ENCODE results near the gene CREBL2. TPM values are rescaled to one million over a fixed set of nuclear protein-coding genes. Genes with fewer than 3 reads are reported as not detected.

Gene CREBL2
- total and polyA plus RNA-seq, 2 of the 13 experiments (the other 11 are each of a cell fraction or from before 2014, with no cell fraction given), result 6.9 to 8.4 TPM

GRCh38 chr12:12642916-12643315, 31.2 kb downstream of the CREBL2 start:
- Histone ChIP-seq H3K4me1 (ENCODE audit: insufficient read depth, low read length) (no peaks in the 10 kb centered on the region), H3K36me3 (replicated peaks in 1 of 2; ENCODE audit: control insufficient read depth in 1 of 2, insufficient read depth in 2 of 2, low read length in 2 of 2) (peaks cover 4 to 31% of the 10 kb centered on the region in 2 experiments; a peak in 4 of 5 replicates), H2AFZ (ENCODE audit: low read length) (no peak overlapping the region), H3K27me3 (ENCODE audit: control insufficient read depth in 1 of 2, insufficient read depth in 2 of 2, low read length in 2 of 2) (no peaks in the 10 kb centered on the region), H3K9me3 (ENCODE audit: low read length) (peaks cover 7% of the 10 kb centered on the region), H3K79me2 (ENCODE audit: insufficient read depth, low read length) (no peaks in the 10 kb centered on the region), H3K4me2 (ENCODE audit: low read depth, low read length) (no peak overlapping the region), H3K9ac (ENCODE audit: insufficient read depth, low read depth, low read length) (no peak overlapping the region), H3K4me3 (replicated peaks in 1 of 3; ENCODE audit: insufficient read depth in 1 of 3, low read depth in 2 of 3, low read length in 3 of 3) (no peak overlapping the region), H3K27ac (ENCODE audit: extremely low read length, insufficient read depth, low read length) (no peak overlapping the region), H4K20me1 (ENCODE audit: insufficient read depth, low read length) (no peaks in the 10 kb centered on the region)
- ChIA-PET CTCF (ENCODE audit: low intra/inter-chr PET ratio, low total read pairs) (no interaction called here), POLR2A (no interaction called here)
- intact Hi-C loops (cut with micrococcal nuclease; ENCODE audit: unreplicated experiment) (no loop called here), in situ Hi-C loops (cut with HindIII; ENCODE audit: extremely low pct_ligation_motif_present, low pct_unique_long_range_greater_than_20kb) (loop anchor here (10.0 kb wide), 1 partner anchor 62 kb away; no protein-coding TSS in a partner anchor)
- no peak for TF ChIP-seq MXD1 (CRISPR knock-in tag; IDR thresholded peaks at IDR 0.05)
- TF ChIP-seq ZNF431 (CRISPR knock-in tag; IDR thresholded peaks at IDR 0.05; ENCODE audit: borderline replicate concordance, low read depth), result no peak
- TF ChIP-seq ZBTB1 (CRISPR knock-in tag; IDR thresholded peaks at IDR 0.05; ENCODE audit: borderline replicate concordance), result no peak
- TF ChIP-seq PPARG (CRISPR knock-in tag; conservative IDR thresholded peaks at IDR 0.05), result no peak
- no peak for TF ChIP-seq GATAD1 (CRISPR knock-in tag; IDR thresholded peaks at IDR 0.05)
- no peak for TF ChIP-seq CHCHD3 (CRISPR knock-in tag; IDR thresholded peaks at IDR 0.05)
- no peak for TF ChIP-seq MED13 (CRISPR knock-in tag; IDR thresholded peaks at IDR 0.05)
- TF ChIP-seq ZNF839 (CRISPR knock-in tag; IDR thresholded peaks at IDR 0.05; ENCODE audit: borderline replicate concordance), result no peak
- TF ChIP-seq ZNF652 (CRISPR knock-in tag; IDR thresholded peaks at IDR 0.05; ENCODE audit: borderline replicate concordance, low read depth), result no peak
- no peak for TF ChIP-seq HMG20B (CRISPR knock-in tag; conservative IDR thresholded peaks at IDR 0.05)
- TF ChIP-seq MED1 (CRISPR knock-in tag; IDR thresholded peaks at IDR 0.05), result no peak
- TF ChIP-seq ZNF792 (CRISPR knock-in tag; IDR thresholded peaks at IDR 0.05), result no peak
- no peak for TF ChIP-seq ZNF232 (CRISPR knock-in tag; IDR thresholded peaks at IDR 0.05; ENCODE audit: borderline replicate concordance)
- no peak for TF ChIP-seq IRF9 (CRISPR knock-in tag; IDR thresholded peaks at IDR 0.05; ENCODE audit: borderline replicate concordance)
- TF ChIP-seq SMAD1 (CRISPR knock-in tag; IDR thresholded peaks at IDR 0.05; ENCODE audit: borderline replicate concordance, low read depth), result no peak
- TF ChIP-seq, protein P1, sequence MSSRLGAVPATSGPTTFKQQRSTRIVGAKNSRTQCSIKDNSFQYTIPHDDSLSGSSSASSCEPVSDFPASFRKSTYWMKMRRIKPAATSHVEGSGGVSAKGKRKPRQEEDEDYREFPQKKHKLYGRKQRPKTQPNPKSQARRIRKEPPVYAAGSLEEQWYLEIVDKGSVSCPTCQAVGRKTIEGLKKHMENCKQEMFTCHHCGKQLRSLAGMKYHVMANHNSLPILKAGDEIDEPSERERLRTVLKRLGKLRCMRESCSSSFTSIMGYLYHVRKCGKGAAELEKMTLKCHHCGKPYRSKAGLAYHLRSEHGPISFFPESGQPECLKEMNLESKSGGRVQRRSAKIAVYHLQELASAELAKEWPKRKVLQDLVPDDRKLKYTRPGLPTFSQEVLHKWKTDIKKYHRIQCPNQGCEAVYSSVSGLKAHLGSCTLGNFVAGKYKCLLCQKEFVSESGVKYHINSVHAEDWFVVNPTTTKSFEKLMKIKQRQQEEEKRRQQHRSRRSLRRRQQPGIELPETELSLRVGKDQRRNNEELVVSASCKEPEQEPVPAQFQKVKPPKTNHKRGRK (CRISPR knock-in tag; IDR thresholded peaks at IDR 0.05), result no peak
- 94% methylated on average over 3 of the region's 3 CpGs for WGBS (ENCODE audit: low lambda C conversion rate)
- no peak for FAIRE-seq
- BruUV-seq (replicated peaks), result no TSS peak
- ATAC-seq, result no peak
- no peak for DNase-seq (ENCODE audit: low spot score)

Data from HepG2 (cell line).